Kidney capillary endothelial cell (primary cell): ENCODE data around the gene PCNA.

ENCODE experiments used
- DNase-seq: peaks from one replicate; pipeline ENCODE4 v3.0.0-alpha.2; 2018; ENCODE audit warnings: low spot score

PCNA gene

GRCh38 chr20:5065166-5065878 lies 54.4 kb downstream of the PCNA start:
- DNase-seq, result peak; percentile 62
